ENCODE results near the gene PREPL.

The PREPL gene

DNA sequence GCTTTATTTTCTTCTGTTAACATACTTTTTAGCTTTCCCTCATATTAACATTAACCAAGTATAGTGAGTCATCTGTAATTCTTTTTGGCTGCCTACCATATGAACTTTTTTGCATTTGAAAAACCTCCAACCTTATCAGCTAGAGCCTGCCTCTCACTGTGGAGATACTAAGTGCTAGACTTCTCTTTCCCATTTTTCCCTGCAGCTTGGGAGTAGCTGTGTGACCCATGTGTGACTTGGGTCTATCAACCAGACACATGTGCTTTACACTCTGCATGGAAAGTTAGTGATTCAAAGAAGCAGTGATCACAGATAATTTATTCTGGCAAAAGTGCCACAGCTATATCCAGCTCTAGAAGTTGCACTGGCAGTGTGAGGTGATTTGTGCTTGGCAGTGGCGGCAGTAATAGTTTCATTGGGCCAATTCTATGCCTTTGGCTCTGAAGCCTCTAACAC, 36.3 kb downstream of the PREPL start:
- Histone ChIP-seq H2AFZ (ENCODE audit: low read length) (no peak overlapping the region), H4K20me1 (ENCODE audit: insufficient read depth, low read length) (no peaks in the 10 kb centered on the region), H3K9ac (ENCODE audit: low read length) (no peak overlapping the region), H3K4me3 (ENCODE audit: low read depth, low read length, poor library complexity, severe bottlenecking) (no peak overlapping the region), H3K79me2 (ENCODE audit: insufficient read depth, low read length) (no peaks in the 10 kb centered on the region), H3K36me3 (ENCODE audit: insufficient read depth, low read length) (peaks cover 75% of the 10 kb centered on the region), H3K4me2 (ENCODE audit: low read length) (no peak overlapping the region), H3K9me3 (ENCODE audit: low read length) (no peaks in the 10 kb centered on the region), H3K27me3 (ENCODE audit: insufficient read depth, low read length) (no peaks in the 10 kb centered on the region), H3K4me1 (ENCODE audit: insufficient read depth, low read length, severe bottlenecking) (no peaks in the 10 kb centered on the region), H3K27ac (ENCODE audit: low read depth, low read length, poor library complexity, severe bottlenecking) (no peak overlapping the region), H3F3A (ENCODE audit: insufficient read depth, low read length) (no peaks in the 10 kb centered on the region), H3K9me2 (ENCODE audit: low read depth, low read length) (no peaks in the 10 kb centered on the region)
- no peak for TF ChIP-seq EZH2 (IDR thresholded peaks at IDR 0.05; ENCODE audit: borderline replicate concordance, low read length)
- TF ChIP-seq, protein P1, sequence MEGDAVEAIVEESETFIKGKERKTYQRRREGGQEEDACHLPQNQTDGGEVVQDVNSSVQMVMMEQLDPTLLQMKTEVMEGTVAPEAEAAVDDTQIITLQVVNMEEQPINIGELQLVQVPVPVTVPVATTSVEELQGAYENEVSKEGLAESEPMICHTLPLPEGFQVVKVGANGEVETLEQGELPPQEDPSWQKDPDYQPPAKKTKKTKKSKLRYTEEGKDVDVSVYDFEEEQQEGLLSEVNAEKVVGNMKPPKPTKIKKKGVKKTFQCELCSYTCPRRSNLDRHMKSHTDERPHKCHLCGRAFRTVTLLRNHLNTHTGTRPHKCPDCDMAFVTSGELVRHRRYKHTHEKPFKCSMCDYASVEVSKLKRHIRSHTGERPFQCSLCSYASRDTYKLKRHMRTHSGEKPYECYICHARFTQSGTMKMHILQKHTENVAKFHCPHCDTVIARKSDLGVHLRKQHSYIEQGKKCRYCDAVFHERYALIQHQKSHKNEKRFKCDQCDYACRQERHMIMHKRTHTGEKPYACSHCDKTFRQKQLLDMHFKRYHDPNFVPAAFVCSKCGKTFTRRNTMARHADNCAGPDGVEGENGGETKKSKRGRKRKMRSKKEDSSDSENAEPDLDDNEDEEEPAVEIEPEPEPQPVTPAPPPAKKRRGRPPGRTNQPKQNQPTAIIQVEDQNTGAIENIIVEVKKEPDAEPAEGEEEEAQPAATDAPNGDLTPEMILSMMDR (IDR thresholded peaks at IDR 0.05; ENCODE audit: low read length), result no peak

DNA sequence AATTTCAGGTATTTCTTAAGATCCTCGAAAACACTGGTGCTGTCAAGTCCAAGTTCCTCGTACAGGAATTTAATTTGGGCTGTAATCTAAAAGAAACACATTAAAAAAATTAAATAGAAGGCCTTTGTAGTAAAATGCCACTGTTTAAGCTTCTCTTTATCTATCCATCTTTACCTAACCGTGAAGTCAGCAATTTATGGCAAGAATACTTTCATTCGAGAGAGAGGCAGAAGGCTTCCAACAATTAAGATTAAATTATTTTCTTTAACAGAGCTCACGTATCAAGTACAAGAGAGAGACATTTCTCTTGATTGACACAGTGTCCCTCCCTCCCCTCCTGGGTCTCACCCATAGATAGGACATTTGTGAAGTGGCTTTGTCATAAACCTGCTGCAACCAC, 39.9 kb downstream of the PREPL start:
- TF ChIP-seq, protein P1 (IDR thresholded peaks at IDR 0.05; ENCODE audit: low read length), result no peak
- TF ChIP-seq EZH2 (IDR thresholded peaks at IDR 0.05; ENCODE audit: borderline replicate concordance, low read length), result no peak
- Histone ChIP-seq H3K4me2 (ENCODE audit: low read length) (no peak overlapping the region), H3K4me3 (ENCODE audit: low read depth, low read length, poor library complexity, severe bottlenecking) (no peak overlapping the region), H3K27me3 (ENCODE audit: insufficient read depth, low read length) (no peaks in the 10 kb centered on the region), H3K9me2 (ENCODE audit: low read depth, low read length) (no peaks in the 10 kb centered on the region), H3K36me3 (ENCODE audit: insufficient read depth, low read length) (peaks cover 81% of the 10 kb centered on the region), H3K4me1 (ENCODE audit: insufficient read depth, low read length, severe bottlenecking) (no peaks in the 10 kb centered on the region), H4K20me1 (ENCODE audit: insufficient read depth, low read length) (no peaks in the 10 kb centered on the region), H3K27ac (ENCODE audit: low read depth, low read length, poor library complexity, severe bottlenecking) (no peak overlapping the region), H2AFZ (ENCODE audit: low read length) (no peak overlapping the region), H3F3A (ENCODE audit: insufficient read depth, low read length) (no peaks in the 10 kb centered on the region), H3K9ac (ENCODE audit: low read length) (no peak overlapping the region), H3K9me3 (ENCODE audit: low read length) (no peaks in the 10 kb centered on the region), H3K79me2 (ENCODE audit: insufficient read depth, low read length) (no peaks in the 10 kb centered on the region)

DNA sequence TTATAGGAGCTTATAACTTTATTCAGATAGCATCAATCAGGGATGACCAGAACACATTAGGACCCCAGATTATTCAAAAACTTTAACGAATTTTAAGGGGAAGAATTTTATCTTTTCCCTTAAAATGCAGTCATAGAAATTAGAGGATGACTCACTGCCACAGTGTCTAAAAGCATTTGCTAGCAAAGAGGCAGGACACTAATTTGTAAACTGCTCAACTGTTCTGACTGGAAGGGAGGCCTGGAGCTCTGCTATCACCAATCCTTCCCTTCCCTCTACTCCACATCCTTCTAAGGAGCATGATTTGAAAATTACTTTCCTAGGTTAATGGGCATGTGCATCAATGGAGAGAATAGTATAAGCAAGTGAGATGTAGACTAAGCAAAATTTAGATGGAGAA, 40.5 kb downstream of the PREPL start:
- H3K4me3 ChIP-seq (ENCODE audit: low read depth, low read length, poor library complexity, severe bottlenecking), result no peak overlapping the region
- H3K4me1 ChIP-seq (ENCODE audit: insufficient read depth, low read length, severe bottlenecking), result no peaks in the 10 kb centered on the region
- H3K9me3 ChIP-seq (ENCODE audit: low read length), result no peaks in the 10 kb centered on the region
- H3K36me3 ChIP-seq (ENCODE audit: insufficient read depth, low read length), result peaks cover 82% of the 10 kb centered on the region
- no peaks in the 10 kb centered on the region for H3K27me3 ChIP-seq (ENCODE audit: insufficient read depth, low read length)
- no peak overlapping the region for H3K4me2 ChIP-seq (ENCODE audit: low read length)
- H3K9me2 ChIP-seq (ENCODE audit: low read depth, low read length), result no peaks in the 10 kb centered on the region
- H3K79me2 ChIP-seq (ENCODE audit: insufficient read depth, low read length), result no peaks in the 10 kb centered on the region
- H3K9ac ChIP-seq (ENCODE audit: low read length), result no peak overlapping the region
- no peak for TF ChIP-seq EZH2 (IDR thresholded peaks at IDR 0.05; ENCODE audit: borderline replicate concordance, low read length)
- TF ChIP-seq, protein P1 (IDR thresholded peaks at IDR 0.05; ENCODE audit: low read length), result no peak
- H3F3A ChIP-seq (ENCODE audit: insufficient read depth, low read length), result no peaks in the 10 kb centered on the region
- no peaks in the 10 kb centered on the region for H4K20me1 ChIP-seq (ENCODE audit: insufficient read depth, low read length)
- H3K27ac ChIP-seq (ENCODE audit: low read depth, low read length, poor library complexity, severe bottlenecking), result no peak overlapping the region
- no peak overlapping the region for H2AFZ ChIP-seq (ENCODE audit: low read length)

All from OCI-LY1 (cell line).